GM21717 (cell line): Measurements from ENCODE around the gene OPN1SW.

Experiments
- ATAC-seq: cut with Tn5 transposase; IDR thresholded peaks from one replicate; pipeline ENCODE4 v1.9.1; 2021; ENCODE audit warnings: mild to moderate bottlenecking, moderate library complexity; ENCODE audit not compliant: unreplicated experiment

Gene OPN1SW

GRCh38 chr7:128775744-128776474 is at the start of gene OPN1SW:
Gene OPN1SW, minus strand, starts transcription at chr7:128775794. Its CDS starts 13 bp downstream, at chr7:128775781.
- ATAC-seq = no peak

- no peak for ATAC-seq
Measured at GRCh38 chr7:128821724-128822123, 46.1 kb upstream of the OPN1SW start.

- no peak for ATAC-seq
Measured at GRCh38 chr7:128818694-128819093, 43.1 kb upstream of the OPN1SW start.

- no peak for ATAC-seq
Measured at GRCh38 chr7:128815289-128815942, 39.8 kb upstream of the OPN1SW start.

GRCh38 chr7:128814499-128814898 is 38.9 kb upstream of the OPN1SW start:
- ATAC-seq = no peak

- no peak for ATAC-seq
Measured at GRCh38 chr7:128812514-128813168, 37.0 kb upstream of the OPN1SW start.

- no peak for ATAC-seq
Measured at GRCh38 chr7:128811631-128812430, 36.2 kb upstream of the OPN1SW start.

GRCh38 chr7:128810997-128811396 is 35.4 kb upstream of the OPN1SW start:
- no peak for ATAC-seq

GRCh38 chr7:128810473-128810872 is 34.9 kb upstream of the OPN1SW start:
- no peak for ATAC-seq

- no peak for ATAC-seq
Measured at GRCh38 chr7:128809363-128809762, 33.8 kb upstream of the OPN1SW start.

- ATAC-seq = no peak
Measured at GRCh38 chr7:128807191-128807590, 31.6 kb upstream of the OPN1SW start.

- no peak for ATAC-seq
Measured at GRCh38 chr7:128805225-128805624, 29.6 kb upstream of the OPN1SW start.

- ATAC-seq = no peak
Measured at GRCh38 chr7:128804484-128804883, 28.9 kb upstream of the OPN1SW start.

GRCh38 chr7:128801667-128802418 is 26.2 kb upstream of the OPN1SW start:
- ATAC-seq = no peak

- ATAC-seq = no peak
Measured at GRCh38 chr7:128801003-128801402, 25.4 kb upstream of the OPN1SW start.

GRCh38 chr7:128800567-128800966 is 25.0 kb upstream of the OPN1SW start:
- ATAC-seq = no peak

GRCh38 chr7:128799451-128799850 is 23.9 kb upstream of the OPN1SW start:
- no peak for ATAC-seq

GRCh38 chr7:128796327-128796726 is 20.7 kb upstream of the OPN1SW start:
- no peak for ATAC-seq

GRCh38 chr7:128795129-128795528 is 19.5 kb upstream of the OPN1SW start:
- ATAC-seq = no peak

GRCh38 chr7:128794436-128794835 is 18.8 kb upstream of the OPN1SW start:
- ATAC-seq = no peak
